Measurements from ENCODE around the gene NEMF.

NEMF gene

GRCh38 chr14:49783394-49784014, 69.1 kb downstream of the NEMF start:
- TF ChIP-seq EP300 (IDR thresholded peaks at IDR 0.05; ENCODE audit: borderline replicate concordance), result no peak
- no peak for TF ChIP-seq REST (IDR thresholded peaks at IDR 0.05; ENCODE audit: low read depth)
- TF ChIP-seq EGR1 (IDR thresholded peaks at IDR 0.05), result no peak
- no peak for TF ChIP-seq FOXM1 (IDR thresholded peaks at IDR 0.05; ENCODE audit: borderline replicate concordance, low read depth)
- TF ChIP-seq TCF12 (IDR thresholded peaks at IDR 0.05; ENCODE audit: low read depth), result no peak
- TF ChIP-seq TEAD4 (IDR thresholded peaks at IDR 0.05), result no peak
- TF ChIP-seq RAD21 (IDR thresholded peaks at IDR 0.05; ENCODE audit: low read depth), result no peak
- no peak for TF ChIP-seq YY1 (IDR thresholded peaks at IDR 0.05; ENCODE audit: low read depth)
- TF ChIP-seq NFIC (IDR thresholded peaks at IDR 0.05), result no peak
- no peak for TF ChIP-seq CEBPB (IDR thresholded peaks at IDR 0.05)

GRCh38 chr14:49778421-49778820, 74.2 kb downstream of the NEMF start:
- TF ChIP-seq TCF12 (IDR thresholded peaks at IDR 0.05; ENCODE audit: low read depth) (no peak), EGR1 (IDR thresholded peaks at IDR 0.05) (no peak), TAF1 (IDR thresholded peaks at IDR 0.05; ENCODE audit: low read depth) (no peak), EP300 (IDR thresholded peaks at IDR 0.05; ENCODE audit: borderline replicate concordance) (no peak), FOXM1 (IDR thresholded peaks at IDR 0.05; ENCODE audit: borderline replicate concordance, low read depth) (no peak), CEBPB (IDR thresholded peaks at IDR 0.05) (no peak), ZBTB7A (IDR thresholded peaks at IDR 0.05; ENCODE audit: low read depth) (no peak), NFIC (IDR thresholded peaks at IDR 0.05) (no peak), REST (IDR thresholded peaks at IDR 0.05; ENCODE audit: low read depth) (no peak), TEAD4 (IDR thresholded peaks at IDR 0.05) (no peak), RAD21 (IDR thresholded peaks at IDR 0.05; ENCODE audit: low read depth) (no peak), USF1 (IDR thresholded peaks at IDR 0.05) (no peak), YY1 (IDR thresholded peaks at IDR 0.05; ENCODE audit: low read depth) (no peak), CREB1 (IDR thresholded peaks at IDR 0.05; ENCODE audit: low read depth) (no peak), MAX (IDR thresholded peaks at IDR 0.05) (no peak)

GRCh38 chr14:49774106-49774505, 78.5 kb downstream of the NEMF start:
- TF ChIP-seq TEAD4 (IDR thresholded peaks at IDR 0.05) (no peak), RAD21 (IDR thresholded peaks at IDR 0.05; ENCODE audit: low read depth) (no peak), TAF1 (IDR thresholded peaks at IDR 0.05; ENCODE audit: low read depth) (no peak), EGR1 (IDR thresholded peaks at IDR 0.05) (no peak), CEBPB (IDR thresholded peaks at IDR 0.05) (no peak), REST (IDR thresholded peaks at IDR 0.05; ENCODE audit: low read depth) (no peak), TCF12 (IDR thresholded peaks at IDR 0.05; ENCODE audit: low read depth) (no peak), MAX (IDR thresholded peaks at IDR 0.05) (no peak), YY1 (IDR thresholded peaks at IDR 0.05; ENCODE audit: low read depth) (no peak), USF1 (IDR thresholded peaks at IDR 0.05) (no peak), CREB1 (IDR thresholded peaks at IDR 0.05; ENCODE audit: low read depth) (no peak), ZBTB7A (IDR thresholded peaks at IDR 0.05; ENCODE audit: low read depth) (no peak), FOXM1 (IDR thresholded peaks at IDR 0.05; ENCODE audit: borderline replicate concordance, low read depth) (no peak), EP300 (IDR thresholded peaks at IDR 0.05; ENCODE audit: borderline replicate concordance) (no peak), NFIC (IDR thresholded peaks at IDR 0.05) (no peak)

- TF ChIP-seq RAD21 (IDR thresholded peaks at IDR 0.05; ENCODE audit: low read depth), result no peak
- TF ChIP-seq FOXM1 (IDR thresholded peaks at IDR 0.05; ENCODE audit: borderline replicate concordance, low read depth), result no peak
- no peak for TF ChIP-seq CEBPB (IDR thresholded peaks at IDR 0.05)
- TF ChIP-seq TEAD4 (IDR thresholded peaks at IDR 0.05), result no peak
- TF ChIP-seq ZBTB7A (IDR thresholded peaks at IDR 0.05; ENCODE audit: low read depth), result no peak
- TF ChIP-seq EP300 (IDR thresholded peaks at IDR 0.05; ENCODE audit: borderline replicate concordance), result no peak
- TF ChIP-seq NFIC (IDR thresholded peaks at IDR 0.05), result no peak
- no peak for TF ChIP-seq MAX (IDR thresholded peaks at IDR 0.05)
- TF ChIP-seq CREB1 (IDR thresholded peaks at IDR 0.05; ENCODE audit: low read depth), result no peak
Observed at GRCh38 chr14:49770212-49770817, 82.3 kb downstream of the NEMF start.
